ENCODE measurements around the gene PBX3.

DNA sequence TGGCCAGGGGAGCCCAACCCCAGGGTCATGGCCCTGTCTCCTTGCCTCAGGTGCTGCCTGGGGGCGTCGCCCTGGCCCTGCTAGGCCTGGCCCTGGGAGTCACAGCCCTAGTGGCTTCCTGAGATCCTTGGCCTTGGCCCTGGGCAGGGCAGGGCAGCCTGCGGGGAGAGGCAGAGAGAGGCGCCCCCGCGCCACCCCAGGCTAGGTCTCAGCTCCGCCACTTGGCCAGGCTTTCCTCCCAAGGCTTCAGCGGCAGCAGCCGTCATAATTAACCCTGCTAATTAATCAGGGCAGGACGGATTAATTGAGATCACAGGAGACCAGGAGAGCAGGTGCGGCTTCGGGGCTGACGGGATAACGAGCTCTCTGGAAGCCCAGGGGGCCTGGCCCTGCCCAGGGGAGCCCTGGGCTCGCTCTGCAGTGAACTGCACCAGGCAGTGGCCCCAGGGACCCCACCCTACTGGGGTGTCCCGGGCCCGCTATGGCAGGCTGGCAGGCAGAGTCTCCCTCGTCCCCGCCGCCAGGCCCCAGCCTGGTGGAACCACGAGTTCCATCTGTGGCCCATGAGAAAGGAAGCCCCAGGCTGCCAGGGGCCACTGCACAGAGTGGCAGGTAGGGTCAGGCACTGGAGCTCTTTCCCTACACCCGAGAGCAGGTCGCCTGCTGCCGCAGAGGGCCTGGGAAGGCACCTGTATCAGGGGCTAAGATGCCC, 269.6 kb downstream of the PBX3 start:
- TF ChIP-seq, protein P1, sequence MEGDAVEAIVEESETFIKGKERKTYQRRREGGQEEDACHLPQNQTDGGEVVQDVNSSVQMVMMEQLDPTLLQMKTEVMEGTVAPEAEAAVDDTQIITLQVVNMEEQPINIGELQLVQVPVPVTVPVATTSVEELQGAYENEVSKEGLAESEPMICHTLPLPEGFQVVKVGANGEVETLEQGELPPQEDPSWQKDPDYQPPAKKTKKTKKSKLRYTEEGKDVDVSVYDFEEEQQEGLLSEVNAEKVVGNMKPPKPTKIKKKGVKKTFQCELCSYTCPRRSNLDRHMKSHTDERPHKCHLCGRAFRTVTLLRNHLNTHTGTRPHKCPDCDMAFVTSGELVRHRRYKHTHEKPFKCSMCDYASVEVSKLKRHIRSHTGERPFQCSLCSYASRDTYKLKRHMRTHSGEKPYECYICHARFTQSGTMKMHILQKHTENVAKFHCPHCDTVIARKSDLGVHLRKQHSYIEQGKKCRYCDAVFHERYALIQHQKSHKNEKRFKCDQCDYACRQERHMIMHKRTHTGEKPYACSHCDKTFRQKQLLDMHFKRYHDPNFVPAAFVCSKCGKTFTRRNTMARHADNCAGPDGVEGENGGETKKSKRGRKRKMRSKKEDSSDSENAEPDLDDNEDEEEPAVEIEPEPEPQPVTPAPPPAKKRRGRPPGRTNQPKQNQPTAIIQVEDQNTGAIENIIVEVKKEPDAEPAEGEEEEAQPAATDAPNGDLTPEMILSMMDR (IDR thresholded peaks at IDR 0.05; ENCODE audit: low read depth, low read length, missing input control): no peak
- TF ChIP-seq, protein P2, sequence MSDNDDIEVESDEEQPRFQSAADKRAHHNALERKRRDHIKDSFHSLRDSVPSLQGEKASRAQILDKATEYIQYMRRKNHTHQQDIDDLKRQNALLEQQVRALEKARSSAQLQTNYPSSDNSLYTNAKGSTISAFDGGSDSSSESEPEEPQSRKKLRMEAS (IDR thresholded peaks at IDR 0.05): no peak
- TF ChIP-seq RAD21 (IDR thresholded peaks at IDR 0.05): no peak
- TF ChIP-seq, protein P3, sequence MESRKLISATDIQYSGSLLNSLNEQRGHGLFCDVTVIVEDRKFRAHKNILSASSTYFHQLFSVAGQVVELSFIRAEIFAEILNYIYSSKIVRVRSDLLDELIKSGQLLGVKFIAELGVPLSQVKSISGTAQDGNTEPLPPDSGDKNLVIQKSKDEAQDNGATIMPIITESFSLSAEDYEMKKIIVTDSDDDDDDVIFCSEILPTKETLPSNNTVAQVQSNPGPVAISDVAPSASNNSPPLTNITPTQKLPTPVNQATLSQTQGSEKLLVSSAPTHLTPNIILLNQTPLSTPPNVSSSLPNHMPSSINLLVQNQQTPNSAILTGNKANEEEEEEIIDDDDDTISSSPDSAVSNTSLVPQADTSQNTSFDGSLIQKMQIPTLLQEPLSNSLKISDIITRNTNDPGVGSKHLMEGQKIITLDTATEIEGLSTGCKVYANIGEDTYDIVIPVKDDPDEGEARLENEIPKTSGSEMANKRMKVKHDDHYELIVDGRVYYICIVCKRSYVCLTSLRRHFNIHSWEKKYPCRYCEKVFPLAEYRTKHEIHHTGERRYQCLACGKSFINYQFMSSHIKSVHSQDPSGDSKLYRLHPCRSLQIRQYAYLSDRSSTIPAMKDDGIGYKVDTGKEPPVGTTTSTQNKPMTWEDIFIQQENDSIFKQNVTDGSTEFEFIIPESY (IDR thresholded peaks at IDR 0.05): no peak
- TF ChIP-seq, protein P4, sequence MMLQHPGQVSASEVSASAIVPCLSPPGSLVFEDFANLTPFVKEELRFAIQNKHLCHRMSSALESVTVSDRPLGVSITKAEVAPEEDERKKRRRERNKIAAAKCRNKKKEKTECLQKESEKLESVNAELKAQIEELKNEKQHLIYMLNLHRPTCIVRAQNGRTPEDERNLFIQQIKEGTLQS (IDR thresholded peaks at IDR 0.05): no peak
- no peak for TF ChIP-seq HNF4G (IDR thresholded peaks at IDR 0.05)
- TF ChIP-seq SP1 (IDR thresholded peaks at IDR 0.05): no peak
- TF ChIP-seq TAF1 (conservative IDR thresholded peaks at IDR 0.05): no peak
